Measurements from ENCODE around the gene FGF2.

FGF2 gene

DNA sequence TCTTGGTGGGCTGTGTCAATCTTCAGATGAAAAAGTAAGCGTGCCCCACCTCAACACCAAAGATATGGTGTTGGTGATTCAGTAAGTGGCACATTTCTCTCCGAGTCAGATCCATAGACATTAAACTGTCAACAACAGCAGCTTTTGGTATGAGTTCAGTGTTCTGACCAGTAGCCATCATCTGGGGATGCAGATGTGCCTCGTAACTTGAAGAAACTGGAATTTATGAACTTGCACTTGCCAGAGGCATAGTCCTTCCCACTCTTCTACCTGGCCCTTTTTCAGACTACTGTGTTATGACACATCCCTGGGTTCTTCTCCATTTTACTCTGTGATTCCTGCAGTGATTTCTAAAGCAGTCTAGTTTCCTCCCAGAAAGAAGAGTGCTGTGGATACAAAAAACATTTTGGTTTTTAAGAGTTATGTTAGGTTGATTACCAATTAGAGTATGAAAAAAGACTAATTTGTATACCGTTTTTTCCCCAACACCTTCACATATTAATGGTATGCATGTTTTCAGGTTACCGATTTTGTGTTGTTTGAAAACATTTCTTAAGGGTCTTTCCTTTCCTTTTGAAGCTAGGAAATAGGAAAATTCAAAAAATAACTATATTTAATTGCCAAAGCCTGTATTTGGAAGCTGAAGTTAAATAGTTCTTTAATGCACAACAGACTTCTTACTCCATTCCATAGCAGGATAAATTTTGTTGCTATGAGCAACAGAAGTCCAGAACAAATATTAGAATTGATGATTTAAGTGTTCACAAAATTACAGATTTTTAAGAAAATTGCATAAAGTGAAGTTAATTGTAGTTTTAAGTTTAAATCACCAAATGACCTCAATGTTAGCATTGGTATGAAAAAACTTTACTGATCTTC, 56.5 kb downstream of the FGF2 start:
- H3K27ac ChIP-seq, result no peak overlapping the region
- no peak for TF ChIP-seq CTCF (conservative IDR thresholded peaks at IDR 0.05)

GRCh38 chr4:122884499-122884898, 57.9 kb downstream of the FGF2 start:
- no peak overlapping the region for H3K27ac ChIP-seq
- TF ChIP-seq CTCF (conservative IDR thresholded peaks at IDR 0.05), result no peak

GRCh38 chr4:122889726-122890125, 63.1 kb downstream of the FGF2 start:
- no peak for TF ChIP-seq CTCF (conservative IDR thresholded peaks at IDR 0.05)
- H3K27ac ChIP-seq, result no peak overlapping the region

- no peak overlapping the region for H3K27ac ChIP-seq
- TF ChIP-seq CTCF (conservative IDR thresholded peaks at IDR 0.05), result no peak
Measured at GRCh38 chr4:122890147-122890795, 63.6 kb downstream of the FGF2 start.

GRCh38 chr4:122894827-122895226, 68.2 kb downstream of the FGF2 start:
- no peak for TF ChIP-seq CTCF (conservative IDR thresholded peaks at IDR 0.05)
- peak overlapping the region; percentile 34; the same call in 1 of the 2 replicates for H3K27ac ChIP-seq

GRCh38 chr4:122895336-122895995, 68.8 kb downstream of the FGF2 start:
- TF ChIP-seq CTCF (conservative IDR thresholded peaks at IDR 0.05), result no peak
- H3K27ac ChIP-seq, result peak overlapping the region; percentile 34

DNA sequence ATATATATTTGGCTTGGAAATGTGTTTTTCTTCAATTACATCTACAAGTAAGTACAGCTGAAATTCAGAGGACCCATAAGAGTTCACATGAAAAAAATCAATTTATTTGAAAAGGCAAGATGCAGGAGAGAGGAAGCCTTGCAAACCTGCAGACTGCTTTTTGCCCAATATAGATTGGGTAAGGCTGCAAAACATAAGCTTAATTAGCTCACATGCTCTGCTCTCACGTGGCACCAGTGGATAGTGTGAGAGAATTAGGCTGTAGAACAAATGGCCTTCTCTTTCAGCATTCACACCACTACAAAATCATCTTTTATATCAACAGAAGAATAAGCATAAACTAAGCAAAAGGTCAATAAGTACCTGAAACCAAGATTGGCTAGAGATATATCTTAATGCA, 69.6 kb downstream of the FGF2 start:
- TF ChIP-seq CTCF (conservative IDR thresholded peaks at IDR 0.05), result no peak
- H3K27ac ChIP-seq, result peak overlapping the region; percentile 34
